Upper lobe of left lung (tissue), 4 donors: Measurements from ENCODE around the gene TEX22.

Source experiments
- EP300 ChIP-seq, 4 donors: sonication (generic); formaldehyde crosslinking; IDR thresholded peaks; one replicate each; pipeline ENCODE4 v1.5.1; 2017; ENCODE audit warnings: antibody characterized with exemption in 4 of 4, control low read depth in 2 of 4
- POLR2A ChIP-seq, 4 donors: fragments of 450-650 bp; IDR thresholded peaks; one replicate each; pipeline ENCODE4 v1.5.1; 2016 to 2017; ENCODE audit warnings: antibody characterized with exemption in 4 of 4, mild to moderate bottlenecking in 2 of 4
- POLR2AphosphoS5 ChIP-seq, 2 donors: sonication (generic); formaldehyde crosslinking; IDR thresholded peaks; one replicate each; pipeline ENCODE4 v1.5.1; 2017; ENCODE audit warnings: antibody characterized with exemption in 2 of 2
- TF ChIP-seq, protein P1 (sequence below), 6 experiments: fragments of 450-650 bp in 4 of 6; fragments of 200-600 bp in 2 of 6; sonication (generic) in 2 of 6; IDR thresholded peaks; one replicate each; pipeline ENCODE4 v1.5.1; 2016 to 2019; ENCODE audit warnings: antibody characterized with exemption in 6 of 6

DNA sequence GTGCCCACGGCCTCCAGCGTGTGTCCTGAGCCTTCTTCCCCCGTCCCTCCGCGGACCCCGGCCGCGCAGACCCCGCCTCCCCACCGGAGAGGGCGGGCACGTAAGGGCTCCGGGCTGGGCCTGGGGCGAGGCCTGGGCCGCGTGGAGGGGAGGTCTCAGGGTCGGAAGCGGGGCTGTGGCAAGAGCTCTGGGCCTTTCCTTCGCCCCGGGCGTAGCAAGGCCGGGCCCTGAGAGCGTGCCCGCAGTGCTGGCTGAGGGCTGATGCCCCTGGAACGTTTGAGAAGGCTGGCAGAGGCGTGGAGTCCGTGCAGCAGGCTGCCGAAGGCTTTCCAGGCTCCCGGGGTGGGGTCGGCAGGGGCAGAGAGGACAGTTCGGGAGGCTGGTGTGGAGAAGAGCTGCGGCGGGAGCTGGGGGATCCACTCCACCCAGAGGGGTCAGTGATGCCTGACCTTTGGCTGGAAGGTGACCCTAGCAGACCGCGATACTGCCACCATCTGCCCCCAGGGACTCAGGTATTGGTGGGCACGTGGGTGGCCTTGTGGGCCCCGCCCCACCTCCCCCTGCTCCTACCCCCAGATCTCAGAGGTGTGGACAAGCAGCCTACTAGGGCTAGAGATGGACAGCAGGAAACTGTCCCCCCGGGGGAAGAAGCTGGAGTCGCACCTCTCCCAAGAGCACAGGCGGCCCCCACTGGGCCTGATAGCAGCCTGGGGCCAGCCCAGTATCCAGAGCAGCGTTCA lies 558 bp downstream of the TEX22 start:
- TF ChIP-seq, protein P1, sequence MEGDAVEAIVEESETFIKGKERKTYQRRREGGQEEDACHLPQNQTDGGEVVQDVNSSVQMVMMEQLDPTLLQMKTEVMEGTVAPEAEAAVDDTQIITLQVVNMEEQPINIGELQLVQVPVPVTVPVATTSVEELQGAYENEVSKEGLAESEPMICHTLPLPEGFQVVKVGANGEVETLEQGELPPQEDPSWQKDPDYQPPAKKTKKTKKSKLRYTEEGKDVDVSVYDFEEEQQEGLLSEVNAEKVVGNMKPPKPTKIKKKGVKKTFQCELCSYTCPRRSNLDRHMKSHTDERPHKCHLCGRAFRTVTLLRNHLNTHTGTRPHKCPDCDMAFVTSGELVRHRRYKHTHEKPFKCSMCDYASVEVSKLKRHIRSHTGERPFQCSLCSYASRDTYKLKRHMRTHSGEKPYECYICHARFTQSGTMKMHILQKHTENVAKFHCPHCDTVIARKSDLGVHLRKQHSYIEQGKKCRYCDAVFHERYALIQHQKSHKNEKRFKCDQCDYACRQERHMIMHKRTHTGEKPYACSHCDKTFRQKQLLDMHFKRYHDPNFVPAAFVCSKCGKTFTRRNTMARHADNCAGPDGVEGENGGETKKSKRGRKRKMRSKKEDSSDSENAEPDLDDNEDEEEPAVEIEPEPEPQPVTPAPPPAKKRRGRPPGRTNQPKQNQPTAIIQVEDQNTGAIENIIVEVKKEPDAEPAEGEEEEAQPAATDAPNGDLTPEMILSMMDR (IDR thresholded peaks at IDR 0.05): no peak
- TF ChIP-seq EP300 (IDR thresholded peaks at IDR 0.05): no peak
- TF ChIP-seq POLR2AphosphoS5 (IDR thresholded peaks at IDR 0.05): no peak
- no peak for TF ChIP-seq POLR2A (IDR thresholded peaks at IDR 0.05)
